Stimulated activated CD8-positive, alpha-beta memory T cell treated with anti-CD3 and anti-CD28 coated beads, Interleukin-12 subunit alpha, Interleukin-12 subunit beta, amount 100 ng/mL, for 24 hours (primary cell): ENCODE data around the gene GBF1.

Source experiments
- DNase-seq: peaks from one replicate; pipeline ENCODE4 v3.0.0-alpha.2; 2020; ENCODE audit errors: extremely low read depth

Gene GBF1

DNA sequence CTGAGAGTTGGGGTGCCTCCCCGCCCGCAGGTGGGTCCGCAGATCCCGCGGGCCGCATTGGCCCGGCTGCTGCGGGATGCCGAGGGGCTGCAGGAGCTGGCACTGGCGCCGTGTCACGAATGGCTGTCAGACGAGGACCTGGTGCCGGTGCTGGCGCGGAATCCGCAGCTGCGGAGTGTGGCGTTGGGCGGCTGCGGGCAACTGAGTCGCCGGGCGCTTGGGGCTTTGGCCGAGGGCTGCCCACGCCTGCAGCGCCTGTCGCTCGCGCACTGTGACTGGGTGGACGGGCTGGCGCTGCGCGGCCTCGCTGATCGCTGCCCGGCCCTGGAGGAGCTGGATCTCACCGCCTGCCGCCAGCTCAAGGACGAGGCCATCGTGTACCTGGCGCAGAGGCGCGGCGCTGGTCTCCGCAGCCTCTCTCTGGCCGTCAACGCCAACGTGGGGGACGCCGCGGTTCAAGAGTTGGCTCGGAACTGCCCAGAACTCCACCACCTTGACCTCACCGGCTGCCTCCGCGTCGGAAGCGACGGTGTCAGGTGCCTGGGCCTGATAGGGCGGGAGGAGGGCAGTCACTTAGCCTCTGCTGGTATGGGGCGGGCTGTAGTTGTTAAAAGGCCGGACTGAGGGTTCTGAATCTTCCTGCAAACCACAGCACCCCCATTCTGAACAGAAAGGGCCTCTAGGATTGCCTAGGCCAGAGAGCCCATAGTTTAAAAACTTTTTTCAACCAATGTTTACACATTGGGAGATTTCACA lies 176.6 kb downstream of the GBF1 start:
- no peak for DNase-seq

DNA sequence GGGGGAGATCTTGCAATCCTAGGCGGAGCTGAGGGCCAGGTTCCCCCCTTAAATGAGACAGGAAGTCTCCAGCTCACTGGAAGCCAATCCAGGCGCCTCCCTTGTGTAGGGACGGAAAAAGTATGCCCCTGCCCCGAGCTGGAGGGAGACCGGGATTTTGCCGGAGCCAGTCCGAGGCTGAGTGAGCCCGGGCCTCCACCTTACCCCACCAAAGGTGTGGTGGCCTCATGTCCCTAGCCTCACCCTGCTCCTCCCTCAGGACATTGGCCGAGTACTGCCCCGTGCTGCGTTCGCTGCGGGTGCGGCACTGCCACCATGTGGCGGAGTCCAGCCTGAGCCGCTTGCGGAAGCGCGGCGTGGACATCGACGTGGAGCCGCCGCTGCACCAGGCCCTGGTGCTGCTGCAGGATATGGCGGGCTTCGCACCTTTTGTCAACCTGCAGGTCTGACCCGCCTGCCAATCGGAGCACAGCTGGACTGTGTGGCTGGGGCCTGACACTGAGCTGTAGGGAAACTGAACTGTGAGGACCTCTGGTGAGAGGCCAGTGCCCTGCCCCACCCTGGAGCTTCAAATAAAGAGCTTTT lies 177.3 kb downstream of the GBF1 start:
- no peak for DNase-seq

DNA sequence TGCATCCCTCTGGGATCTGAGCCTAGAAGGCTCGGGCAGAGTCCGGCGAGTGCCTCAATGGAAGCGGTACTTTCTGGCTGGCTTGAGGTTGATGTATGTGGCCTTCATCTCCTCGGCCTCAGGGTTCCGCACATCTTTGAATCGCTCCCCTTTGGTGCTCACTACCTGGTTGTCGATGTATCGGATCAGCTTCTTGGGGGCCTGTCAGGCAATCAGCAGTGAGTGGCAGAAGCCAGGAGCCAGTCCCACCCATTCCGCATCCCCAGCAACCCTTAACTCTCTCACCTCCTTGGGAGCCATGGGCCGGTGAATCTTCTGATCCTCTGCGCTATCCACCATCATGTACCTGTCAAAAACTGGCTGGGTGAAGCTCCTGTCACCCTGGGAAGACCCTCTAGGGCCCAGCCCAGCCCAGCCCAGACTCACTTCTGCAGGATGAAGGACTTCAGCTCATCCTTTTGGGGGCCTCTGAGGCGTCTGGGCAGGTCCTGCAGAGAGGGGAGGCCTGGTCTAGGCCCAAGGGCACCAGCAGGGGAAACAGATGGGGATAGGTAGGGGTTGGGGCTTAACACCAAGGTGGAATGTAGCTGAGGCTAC lies 178.1 kb downstream of the GBF1 start:
- DNase-seq = no peak

DNA sequence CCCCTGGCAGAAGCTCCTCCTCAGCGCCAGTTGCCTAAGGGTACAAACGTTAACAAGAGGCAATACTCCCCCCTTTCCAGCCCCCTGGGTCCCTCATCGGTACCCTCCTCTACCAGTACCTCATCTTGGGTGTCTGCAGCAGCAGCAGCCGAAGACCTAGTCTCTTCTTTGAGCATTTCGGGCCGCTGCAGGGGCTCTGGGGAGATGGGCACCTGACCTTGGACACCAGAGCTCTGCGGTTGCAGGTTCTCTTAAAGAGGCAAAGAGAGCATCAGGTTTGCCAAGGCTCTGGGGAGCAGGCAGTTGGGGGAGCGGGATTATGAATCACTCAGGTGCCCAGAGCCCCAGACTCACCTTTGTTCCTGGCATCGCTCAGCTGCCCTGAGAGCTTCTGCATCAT lies 178.8 kb downstream of the GBF1 start:
- DNase-seq = no peak

DNA sequence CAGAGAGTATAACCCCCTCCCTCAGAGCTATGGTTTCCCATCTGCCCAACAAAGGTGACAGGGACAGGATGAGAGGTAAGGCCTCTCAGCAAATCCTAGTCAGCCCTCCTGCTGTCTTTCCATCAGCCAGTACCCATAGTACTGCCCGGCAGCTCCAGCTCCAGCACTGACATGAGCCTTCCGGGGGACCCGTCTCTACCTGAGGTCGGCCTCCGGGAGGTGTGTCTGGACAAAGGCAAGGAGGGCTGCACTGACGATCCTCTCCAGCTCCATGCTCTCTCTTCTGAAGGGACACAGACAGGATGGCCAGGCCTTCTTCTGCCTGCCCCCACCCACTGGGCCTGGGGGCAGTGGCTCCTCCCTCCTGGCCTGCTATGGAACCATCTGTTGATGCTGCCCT lies 179.6 kb downstream of the GBF1 start:
- no peak for DNase-seq

DNA sequence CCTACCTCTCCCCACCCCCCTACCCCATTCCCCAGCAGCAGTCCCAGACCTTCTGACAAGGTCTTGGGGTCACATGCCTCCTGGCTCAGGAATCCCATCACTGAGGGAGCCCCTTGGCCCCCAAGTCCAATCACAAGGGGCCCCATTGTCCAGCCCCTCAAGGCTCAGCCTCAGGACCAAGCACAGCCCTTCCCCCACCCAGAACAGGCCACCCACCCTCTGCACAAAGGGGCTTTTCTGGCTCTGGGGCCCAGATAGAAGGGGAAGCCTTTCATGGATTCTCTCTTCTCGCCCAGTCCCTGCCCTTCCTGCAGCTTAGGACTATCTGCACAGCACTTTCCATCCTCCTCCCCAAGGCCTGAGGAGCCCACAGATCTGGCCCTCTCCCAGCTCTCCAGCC lies 180.1 kb downstream of the GBF1 start:
- DNase-seq = no peak

DNA sequence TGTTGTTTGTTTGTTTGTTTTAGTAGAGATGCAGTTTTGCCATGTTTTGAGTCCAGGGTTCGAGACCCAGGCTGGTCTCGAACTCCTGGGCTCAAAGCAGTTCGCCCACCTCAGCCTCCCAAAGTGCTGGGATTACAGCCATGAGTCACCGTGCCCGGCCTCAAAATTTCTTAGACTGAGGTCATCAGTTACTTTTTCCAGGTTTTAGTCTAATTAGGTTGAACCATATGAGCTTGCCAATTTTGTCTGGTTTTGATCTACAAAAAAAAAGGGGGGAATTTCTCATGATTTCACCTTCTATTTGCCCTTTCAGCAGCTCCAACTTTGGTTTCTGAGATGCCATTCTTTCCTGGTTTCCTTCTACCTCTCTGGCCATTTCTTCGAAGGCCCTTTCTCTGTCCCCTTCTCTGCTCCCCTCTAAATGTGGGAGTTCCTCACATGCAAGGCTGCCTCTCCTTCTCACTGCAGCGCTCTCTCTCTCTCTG lies 181.5 kb downstream of the GBF1 start:
- DNase-seq = no peak

DNA sequence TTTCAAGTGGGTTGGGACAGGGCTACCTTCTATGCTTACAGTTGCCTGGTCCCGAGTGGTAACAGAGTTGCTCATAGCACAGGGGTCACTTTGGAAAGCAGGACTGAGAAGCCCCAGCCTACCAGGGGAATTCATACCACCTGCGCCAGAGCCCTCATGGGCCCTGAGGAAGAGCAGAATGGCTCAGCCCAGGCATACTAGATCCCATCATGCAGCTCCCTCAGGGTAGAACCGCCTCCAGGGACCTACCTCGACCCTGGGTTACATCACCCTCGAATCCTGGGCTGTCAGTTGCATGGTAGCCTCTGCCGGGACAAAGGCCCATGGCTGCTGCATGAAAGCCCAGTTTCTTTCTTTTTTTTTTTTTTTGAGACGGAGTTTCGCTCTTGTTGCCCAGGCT lies 184.1 kb downstream of the GBF1 start:
- no peak for DNase-seq

DNA sequence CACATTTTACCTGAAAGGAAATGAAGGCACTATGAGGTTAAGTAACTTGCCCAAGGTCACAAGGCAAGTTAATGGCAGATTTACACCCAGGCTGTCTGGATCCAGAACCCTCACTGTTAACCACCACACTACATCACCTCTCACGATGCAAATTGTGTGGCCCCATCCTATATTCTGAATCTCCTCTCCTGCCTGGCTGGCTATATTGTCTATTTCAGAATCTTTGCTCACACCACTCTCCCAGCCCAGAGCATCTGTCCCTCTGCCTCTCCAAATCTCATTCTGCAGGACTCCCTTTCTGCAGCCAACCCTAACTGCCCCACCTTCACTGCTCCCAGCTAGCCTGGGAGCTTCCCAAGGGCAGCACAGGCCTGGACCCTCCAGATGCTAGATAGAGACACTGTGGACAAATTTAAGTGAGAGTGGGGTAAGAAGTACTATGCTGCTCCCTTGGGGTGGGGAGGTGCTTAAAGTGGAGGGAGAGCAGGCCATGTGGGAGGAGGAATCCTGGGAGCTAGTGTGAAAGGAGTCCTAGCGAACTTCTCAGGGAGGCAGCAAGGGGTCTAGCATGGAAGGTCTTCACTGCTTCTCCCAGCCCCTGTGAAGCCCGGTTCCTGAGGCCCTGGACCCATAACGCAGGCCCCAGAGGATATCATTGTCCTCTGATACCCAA lies 186.3 kb downstream of the GBF1 start:
- DNase-seq = no peak
